Skin epidermis (tissue), 12 donors: Measurements from ENCODE around the gene SAMD1.
A peak's percentile ranks its signal among the peaks of the same experiment; 100 is the strongest.

ENCODE experiments used
- H3K27ac ChIP-seq, 21 experiments: fragments of 200-600 bp; sonication (generic) in 11 of 21; one replicate each; pipeline ENCODE4 v1.5.0; 2020; ENCODE audit warnings: mild to moderate bottlenecking in 3 of 21, inconsistent platforms in 2 of 21, moderate library complexity in 2 of 21
- H3K4me3 ChIP-seq, 7 experiments: fragments of 200-600 bp; sonication (generic) in 2 of 7; one replicate each; pipeline ENCODE4 v1.5.0; 2020; ENCODE audit warnings: inconsistent platforms in 2 of 7, mild to moderate bottlenecking in 2 of 7, moderate library complexity in 1 of 7

Gene SAMD1

DNA sequence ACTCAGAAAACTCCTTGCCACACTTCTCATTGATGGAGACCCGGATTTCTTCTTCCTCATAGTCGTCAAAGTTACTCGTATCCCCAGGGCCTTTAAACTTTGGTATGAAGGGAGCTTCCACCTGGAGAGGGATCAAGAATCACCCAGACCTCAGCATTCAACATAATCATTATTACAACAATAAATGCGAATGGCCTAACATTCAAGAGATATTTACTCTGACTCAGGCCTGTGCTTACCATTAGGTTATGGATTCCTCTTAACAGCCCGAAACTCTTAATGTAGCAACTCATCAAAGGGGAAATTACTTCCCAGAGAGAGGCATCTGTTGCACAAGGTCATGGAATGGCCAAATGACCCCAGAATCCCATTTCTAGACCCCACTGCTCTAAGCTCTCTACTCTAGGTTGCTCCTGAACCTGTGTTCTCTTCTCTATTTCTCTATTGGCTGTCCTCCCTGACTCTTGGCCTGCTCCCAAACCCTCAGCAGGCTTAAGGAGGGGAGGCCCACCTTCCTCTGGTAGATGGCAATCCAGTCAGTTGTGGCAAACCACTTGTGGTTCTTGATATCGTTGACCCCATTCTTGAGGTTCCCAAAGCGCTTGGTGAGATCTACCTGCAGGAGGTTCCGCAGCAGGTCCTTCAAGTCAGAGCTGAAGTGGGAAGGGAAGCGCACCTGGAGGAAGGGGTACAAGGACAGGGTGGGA is 2.7 kb upstream of the SAMD1 start:
- Histone ChIP-seq H3K4me3 (no peak overlapping the region), H3K27ac (no peak overlapping the region)

DNA sequence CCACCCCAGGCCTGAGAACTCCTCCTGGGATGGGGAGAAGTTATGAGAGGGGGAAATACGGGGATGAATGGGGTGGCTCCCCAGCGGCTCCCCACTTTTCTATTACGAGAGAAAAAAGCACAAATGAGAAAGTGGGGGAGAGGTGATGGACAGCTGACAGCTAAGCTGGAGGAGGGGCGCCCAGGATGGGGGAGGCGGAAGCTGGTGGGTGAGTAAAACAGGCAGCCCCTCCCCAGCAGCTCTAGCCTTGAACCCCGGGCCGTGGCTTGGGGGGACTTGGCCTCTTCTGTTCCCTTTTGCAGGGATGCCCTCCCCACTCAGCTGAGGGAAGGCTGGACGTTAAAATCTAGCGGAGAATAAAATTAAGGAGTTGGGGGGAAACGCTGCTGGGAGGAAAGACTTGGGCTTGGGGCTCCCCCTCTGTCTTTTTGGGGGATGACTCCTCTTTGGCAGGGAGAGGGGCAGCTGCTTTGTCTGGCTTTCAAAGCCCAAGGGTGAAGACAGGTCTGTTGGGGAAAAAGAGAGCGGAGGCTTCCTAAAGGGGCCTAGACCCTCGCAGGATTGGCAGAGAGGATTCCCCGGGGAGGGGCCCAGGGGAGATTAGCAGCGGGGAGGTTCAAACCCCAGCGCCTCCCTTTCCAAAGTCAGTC is 1.4 kb upstream of the SAMD1 start:
- H3K4me3 ChIP-seq: peak overlapping the region; percentile 41 to 90 (median 76)
- peak overlapping the region in 17 of 21 experiments; percentile 66 to 95 (median 89) for H3K27ac ChIP-seq

DNA sequence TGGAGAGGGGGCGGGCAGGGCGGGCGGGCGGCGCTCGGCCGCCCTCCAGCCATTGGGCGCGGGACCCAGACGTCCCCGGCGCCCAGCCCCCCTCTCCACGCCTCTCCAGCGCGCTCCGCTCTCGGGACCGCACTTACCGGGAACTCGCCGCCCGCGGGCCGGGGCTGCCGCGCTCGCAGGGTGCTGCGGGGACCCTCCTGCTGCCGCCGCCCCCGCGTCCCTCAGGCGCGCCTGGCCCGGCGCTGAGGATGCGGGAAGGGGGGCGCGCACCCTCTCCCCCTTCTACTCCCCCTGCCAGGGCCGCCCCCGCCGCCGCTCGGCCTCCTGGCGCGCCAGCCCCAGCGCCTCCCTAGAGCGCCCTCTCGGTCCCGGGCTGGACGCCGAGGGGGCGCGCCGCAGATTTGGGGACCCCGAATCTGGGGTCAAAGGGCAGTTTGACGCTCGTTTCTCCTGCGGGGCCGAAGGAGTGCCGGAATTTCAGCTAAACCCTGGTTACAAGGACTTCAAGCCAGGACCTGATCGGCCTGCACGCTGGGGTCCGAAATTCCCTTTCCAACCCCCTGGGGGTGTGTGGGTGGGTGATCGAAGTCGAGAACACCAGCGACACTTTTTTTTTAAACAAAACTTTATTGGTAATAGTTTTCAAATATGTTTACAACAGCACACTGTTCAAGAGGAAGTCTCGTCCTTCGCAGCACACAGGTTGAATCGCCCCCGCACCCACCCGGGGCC is 696 bp upstream of the SAMD1 start:
- Histone ChIP-seq H3K27ac (peak overlapping the region; percentile 66 to 95 (median 89)), H3K4me3 (peak overlapping the region; percentile 41 to 90 (median 76))

DNA sequence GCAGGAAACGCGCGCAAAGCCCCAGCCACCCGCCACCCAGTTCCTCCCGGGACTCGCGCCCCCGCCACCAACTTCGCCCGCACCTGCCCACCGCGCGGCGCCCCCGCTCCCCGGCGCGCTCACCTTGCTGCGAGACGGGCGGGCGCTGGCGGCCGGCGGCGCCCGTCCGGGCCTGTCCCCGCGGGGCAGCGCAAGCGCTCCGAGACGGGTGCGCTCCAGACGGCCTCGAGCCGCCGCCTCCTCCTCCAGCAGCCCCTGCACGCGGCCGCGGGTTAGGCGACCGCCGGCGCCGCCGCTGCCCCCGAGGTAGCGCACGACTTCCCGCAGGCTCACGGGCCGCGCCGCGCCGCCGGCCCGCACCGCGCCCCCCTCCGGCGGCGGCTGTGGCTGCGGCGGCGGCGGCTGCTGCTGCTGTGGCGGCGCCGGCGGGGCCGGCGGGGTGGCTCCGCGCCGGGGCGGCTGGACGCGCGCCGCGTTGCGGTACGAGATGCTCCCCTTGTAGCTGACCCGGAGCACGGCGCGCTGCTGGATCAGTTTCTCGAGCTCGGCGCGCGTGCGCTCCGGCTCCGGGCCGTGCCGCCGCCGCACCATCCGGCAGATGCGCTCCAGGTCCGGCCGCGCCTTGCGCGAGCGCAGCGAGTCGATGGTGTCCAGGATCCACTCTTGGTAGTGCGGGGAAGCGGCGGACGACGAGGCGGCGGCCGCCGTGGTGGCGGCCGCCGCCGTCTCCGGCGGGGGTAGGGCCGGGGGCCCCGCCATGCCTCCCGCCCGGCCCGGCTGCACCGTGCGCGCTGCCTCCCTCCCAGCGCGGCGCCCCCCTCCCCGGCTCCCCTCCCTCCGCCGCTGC is 666 bp downstream of the SAMD1 start:
- peak overlapping the region in 14 of 21 experiments; percentile 38 to 95 (median 84) for H3K27ac ChIP-seq

DNA sequence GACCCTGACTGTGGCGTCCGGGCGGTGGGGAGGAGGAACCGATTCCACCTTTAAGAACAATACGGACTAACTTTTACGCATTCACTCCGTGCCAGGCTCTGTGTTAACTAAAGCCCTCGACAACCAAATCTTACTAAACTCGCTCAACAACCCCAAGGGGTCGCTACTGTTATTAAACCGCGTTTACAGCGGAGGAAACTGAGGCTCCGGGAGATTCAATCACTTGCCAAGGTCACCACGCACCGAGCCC is 1.2 kb downstream of the SAMD1 start:
- Histone ChIP-seq H3K27ac (peak overlapping the region in 3 of 21 experiments; percentile 9 to 28 (median 17)), H3K4me3 (peak overlapping the region; percentile 7 to 90 (median 75))

More for the DNA sequence above, 666 bp downstream of the SAMD1 start:
- peak overlapping the region; percentile 41 to 90 (median 76) for H3K4me3 ChIP-seq

DNA sequence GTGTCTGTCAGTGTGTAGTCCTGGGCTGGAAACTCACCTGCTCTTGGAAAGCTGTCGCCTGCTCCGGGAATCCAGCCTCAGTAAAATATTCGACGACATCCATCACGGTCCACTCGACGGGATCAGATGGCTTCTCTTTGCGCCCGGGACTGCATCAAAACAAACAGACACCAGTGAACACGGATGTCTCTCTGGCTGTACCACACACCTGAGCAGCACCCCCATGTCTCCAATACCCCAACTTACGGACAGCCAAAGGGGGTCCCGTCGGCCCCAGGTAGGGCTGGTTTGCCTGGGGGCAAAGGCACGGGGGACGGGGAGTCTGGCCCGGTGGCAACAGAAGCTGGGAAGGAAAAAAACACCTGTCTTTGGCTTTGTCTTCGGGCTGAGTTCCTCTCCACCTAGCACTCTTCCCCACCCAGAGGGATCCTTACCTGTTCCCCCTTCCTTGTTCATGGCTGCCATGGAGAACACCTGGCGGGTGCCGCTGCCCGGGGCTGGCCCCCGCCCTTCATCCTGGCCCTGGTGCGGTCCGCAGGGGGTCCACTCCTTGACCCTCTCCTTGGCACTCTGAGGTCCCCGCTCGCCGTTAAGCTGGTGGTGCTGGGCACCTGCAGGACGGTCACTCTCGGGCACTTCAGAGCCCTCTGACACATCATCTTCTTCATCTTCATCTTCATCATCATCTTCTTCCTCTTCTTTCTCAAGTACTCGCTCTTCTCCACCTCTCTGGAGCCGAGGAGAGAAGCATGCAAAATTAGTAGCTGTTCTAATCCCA is 1.7 kb downstream of the SAMD1 start:
- Histone ChIP-seq H3K4me3 (peak overlapping the region in 5 of 7 experiments; percentile 26 to 90 (median 76)), H3K27ac (peak overlapping the region in 2 of 21 experiments; percentile 9 to 17)

DNA sequence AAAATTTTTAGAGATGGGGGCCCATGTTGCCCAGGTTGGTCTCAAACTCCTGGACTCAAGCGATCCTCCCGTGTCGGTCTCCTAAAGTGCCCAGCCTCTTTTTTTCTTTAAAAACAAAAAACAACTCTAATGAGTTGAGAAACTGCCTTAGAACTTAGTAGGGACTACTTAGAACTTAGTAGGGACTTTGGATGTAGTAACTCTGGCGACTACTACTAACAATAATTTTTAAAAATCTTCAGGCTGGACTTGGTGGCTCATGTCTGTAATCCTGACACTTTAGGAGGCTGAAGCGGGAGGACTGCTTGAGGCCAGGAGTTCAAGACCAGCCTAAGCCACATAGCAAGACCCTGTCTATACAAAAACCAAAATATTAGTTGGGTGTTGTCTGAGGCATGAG is 4.5 kb downstream of the SAMD1 start:
- no peak overlapping the region for H3K27ac ChIP-seq
- no peak overlapping the region for H3K4me3 ChIP-seq

DNA sequence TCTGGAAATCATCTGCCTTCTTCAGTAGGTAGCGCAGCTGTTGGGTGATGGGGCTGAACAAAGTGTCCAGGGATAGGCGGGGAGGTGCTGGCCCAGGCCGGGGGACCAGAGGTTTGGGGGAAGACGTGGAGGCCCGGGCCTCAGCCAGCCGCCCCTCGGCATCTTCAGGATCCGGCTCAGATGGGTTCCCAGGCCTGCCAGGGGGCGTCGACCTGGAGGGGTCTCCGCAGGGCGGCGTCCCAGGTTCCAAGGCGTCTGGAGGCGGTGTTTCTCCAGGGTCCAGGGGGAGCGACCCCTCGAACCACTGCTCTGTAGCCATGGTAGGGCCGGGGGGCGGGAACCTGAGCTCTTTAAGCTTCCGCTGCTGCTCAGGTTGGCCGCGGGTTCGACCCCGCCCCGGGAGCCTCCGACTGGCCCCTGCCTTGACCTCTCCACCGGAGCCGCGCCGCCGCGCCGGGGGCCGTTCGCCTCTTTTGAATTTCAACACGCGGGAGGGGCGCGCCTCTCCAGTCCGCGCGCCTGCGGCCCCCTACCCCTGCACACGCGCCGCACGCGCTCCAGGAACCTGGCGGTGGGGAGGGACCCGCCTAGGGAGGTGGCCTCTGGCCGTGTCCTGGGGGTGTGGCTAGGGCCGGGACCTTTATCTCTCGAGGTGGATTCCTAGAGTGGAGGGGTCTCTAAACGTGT is 5.1 kb downstream of the SAMD1 start, which contains the start of gene C19orf67:
TSS of gene C19orf67 (minus strand) at position 475 of the 687 bp plus-strand sequence. CDS start at position 319, 156 bp downstream.
- H3K27ac ChIP-seq: peak within 1 kb of the TSS in 2 of 21 experiments; percentile 14 to 32
- no peak within 1 kb of the TSS for H3K4me3 ChIP-seq

DNA sequence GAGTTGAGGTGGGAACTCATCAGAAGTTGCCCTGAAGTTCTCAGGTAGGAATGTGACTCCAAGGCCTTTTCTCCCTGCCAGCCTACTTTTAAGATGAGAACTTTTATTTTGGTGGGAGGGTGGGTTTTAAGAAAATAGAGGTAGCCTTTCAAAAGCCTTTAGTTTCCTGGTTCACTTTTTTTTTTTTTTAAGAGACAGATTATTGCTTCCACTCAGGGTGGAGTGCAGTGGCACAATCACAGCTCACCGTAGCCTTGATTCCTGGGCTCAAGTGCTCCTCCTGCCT is 7.9 kb downstream of the SAMD1 start:
- H3K27ac ChIP-seq: peak overlapping the region in 12 of 21 experiments; percentile 81 to 97 (median 88)
- H3K4me3 ChIP-seq: peak overlapping the region in 2 of 7 experiments; percentile 72 to 77

DNA sequence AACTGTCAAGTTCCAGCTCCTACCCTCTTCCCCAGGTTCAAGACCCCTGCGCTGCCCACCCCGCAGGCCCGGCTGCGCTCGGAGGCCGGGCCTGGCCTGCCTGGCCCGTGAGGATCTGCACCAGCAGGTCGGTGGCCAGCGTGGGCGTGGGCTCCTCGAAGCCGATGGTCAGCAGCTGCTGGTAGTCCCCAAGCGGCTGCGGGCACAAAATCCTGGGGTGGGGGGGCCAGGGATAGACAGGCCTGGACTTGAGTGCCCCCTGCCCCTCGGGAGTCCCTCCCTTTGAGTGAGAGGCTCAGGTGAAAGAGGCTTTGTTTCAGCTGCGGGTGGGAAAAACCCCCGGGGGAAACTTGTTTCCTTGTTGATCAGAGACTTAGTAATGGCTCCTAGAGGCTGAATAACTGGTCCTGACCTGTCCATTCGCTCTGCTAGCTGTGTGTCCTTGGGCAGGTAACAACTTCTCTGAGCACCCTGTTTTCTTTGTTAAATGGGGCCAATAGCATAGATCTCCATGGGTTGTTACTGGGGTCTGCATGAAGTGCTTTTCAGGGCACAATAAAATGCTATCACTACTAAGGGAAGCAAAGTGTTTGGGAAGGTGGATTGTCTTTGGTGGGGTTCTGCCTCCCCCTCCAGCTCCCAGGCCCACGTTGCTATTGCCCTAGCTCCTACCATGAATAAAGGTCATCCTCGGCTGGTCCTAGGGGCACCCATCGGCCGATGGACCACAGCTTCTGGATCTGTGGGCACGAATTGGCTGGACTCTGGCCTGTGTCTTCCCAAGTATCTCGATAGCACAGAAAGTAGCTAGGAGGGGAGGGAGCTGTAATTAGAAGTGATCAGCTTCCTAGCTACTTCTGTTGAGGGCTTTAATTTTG is 8.5 kb downstream of the SAMD1 start:
- Histone ChIP-seq H3K27ac (peak overlapping the region; percentile 33 to 98 (median 90)), H3K4me3 (peak overlapping the region; percentile 45 to 77 (median 69))

DNA sequence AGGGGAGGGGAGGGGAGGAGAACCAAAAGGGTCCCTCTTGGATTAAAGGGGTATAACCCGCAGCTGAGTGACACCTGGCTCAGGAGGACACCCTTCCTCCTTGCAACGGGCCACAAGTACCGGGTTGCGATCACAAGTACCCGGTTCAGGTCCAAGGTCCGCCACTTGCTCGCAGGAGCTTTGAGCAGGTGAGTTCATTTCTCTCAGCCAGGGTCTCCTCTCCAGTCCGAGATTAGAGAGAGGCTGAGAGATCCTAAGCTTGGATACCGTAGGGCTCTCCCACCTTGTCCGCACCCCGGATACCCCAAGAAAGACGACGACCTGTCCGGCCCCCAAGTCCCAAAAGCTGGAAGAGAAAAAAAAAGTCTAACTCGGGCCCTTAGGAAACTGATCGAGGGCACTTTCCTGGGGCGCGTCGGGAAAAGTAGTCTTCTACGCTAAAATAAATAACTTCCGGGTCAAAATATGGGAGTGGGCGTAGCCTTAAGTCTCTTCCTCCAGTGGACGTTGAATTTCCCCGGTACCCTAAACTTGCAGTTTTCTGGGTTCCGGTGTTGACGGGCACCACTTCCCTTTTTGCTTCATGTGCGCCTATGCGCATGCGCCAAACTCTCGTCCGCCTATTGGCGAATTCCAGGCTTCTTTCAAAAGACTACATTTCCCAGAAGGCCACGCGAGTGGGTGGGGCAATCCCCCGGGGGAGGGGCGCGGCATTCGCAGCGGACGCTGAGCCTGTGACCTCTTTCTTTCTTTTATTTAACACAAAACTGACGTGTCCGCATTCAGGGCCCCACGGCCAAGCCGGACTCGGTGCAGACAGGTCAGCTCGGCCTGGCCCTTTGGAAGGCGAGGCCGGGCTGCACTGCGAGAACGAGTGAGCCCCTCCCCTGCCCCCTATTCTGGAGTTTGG is 9.4 kb downstream of the SAMD1 start:
- H3K4me3 ChIP-seq: peak overlapping the region; percentile 45 to 77 (median 69)
- peak overlapping the region; percentile 33 to 98 (median 90) for H3K27ac ChIP-seq

DNA sequence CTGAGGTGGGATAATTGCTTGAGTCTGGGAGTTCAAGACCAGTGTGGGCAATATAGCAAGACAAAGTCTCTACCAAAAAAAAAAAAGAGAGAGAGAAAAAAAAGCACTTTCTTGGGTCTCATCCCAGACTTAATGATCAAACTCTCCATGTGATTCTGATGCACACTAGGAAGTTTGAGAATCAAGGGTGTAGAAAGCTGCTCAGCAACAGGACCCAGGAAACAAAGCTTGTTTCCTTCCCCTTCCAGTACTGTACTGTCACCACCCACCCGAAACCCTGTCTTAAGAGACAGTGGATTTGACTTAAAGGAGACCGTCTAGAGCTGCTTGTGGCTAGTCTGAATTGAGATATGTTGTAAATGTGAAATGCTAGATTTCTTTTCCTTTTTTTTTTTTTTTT is 12.1 kb downstream of the SAMD1 start:
- Histone ChIP-seq H3K4me3 (no peak overlapping the region), H3K27ac (no peak overlapping the region)

DNA sequence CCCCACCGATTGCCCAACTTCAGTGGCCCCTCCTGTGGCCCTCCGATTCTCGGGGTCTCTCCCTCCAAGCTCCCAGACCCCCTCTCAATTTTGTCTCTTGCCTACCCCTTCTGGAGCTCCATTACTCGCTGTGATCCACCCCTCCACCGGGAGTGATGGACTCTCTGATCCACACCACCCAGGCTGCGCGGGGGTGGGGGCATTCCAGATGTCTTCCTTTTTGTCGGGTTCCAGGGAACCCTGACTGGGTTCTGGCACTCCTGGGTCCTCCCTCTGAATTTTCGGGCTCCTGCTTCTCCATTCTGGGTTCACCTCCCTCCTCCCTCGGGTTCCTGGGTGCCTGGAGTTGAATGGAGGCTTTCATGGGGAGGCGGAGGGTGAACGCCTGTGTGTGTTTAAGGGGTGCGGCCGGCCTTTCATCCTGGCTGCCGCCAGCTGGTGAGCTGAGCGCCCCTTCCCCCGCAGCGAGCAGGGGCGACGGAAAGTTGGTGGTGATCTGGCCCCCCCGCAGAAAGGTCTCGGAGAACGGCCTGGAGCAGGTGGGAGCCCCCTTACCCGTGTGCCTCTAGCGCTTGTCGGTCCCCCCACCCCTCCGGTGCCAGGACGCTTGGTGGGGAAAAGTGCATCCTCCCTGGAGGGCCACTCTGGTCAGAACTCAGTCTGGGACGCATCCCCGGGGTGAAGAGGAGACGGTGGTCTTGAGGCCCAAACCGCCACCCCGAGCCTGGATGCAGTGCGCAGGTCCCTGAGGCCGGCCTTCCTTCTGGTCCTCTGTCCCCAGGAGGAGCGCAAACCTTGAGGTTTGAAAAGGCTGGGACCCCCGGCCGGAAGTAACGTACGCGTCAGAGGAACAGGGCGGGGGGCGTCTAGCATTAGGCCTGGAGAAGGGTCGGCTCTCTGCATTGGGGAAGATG is 16.4 kb downstream of the SAMD1 start:
- H3K4me3 ChIP-seq: peak overlapping the region; percentile 57 to 68 (median 61)
- peak overlapping the region; percentile 47 to 91 (median 81) for H3K27ac ChIP-seq

DNA sequence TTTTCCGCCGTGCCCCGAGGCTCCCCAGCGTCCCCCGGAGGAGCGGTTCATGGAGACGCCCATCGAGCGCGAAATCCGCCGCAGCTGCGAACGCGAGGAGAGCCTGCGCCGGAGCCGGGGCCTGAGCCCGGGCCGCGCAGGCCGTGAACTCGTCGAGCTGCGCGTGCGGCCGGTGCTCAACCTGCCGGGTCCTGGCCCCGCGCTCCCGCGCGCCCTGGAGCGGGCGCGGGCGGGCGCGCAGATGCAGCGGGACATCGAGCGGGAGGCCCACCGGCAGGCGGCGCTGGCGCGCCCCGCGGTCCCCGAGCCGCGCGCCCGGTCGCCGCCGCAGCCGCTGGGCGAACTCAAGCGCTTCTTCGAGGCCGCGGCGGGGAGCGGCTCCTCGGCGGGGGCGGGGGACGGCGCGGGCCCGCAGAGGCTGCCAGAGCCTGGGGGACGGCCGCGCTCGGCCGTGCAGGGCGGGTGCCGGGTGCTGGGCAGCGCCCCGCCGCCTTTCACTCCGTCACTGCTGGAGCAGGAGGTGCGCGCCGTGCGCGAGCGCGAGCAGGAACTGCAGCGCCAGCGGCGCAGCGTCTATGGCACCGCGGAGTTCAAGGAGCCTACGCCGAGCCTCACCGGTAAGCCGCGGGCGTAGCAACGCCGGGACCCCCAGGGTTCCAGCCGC is 17.2 kb downstream of the SAMD1 start:
- H3K27ac ChIP-seq: peak overlapping the region; percentile 47 to 91 (median 81)
- H3K4me3 ChIP-seq: peak overlapping the region; percentile 57 to 68 (median 61)
